SK-N-SH (cell line): ENCODE data around the gene SOX18. TPM values are rescaled to one million over a fixed set of nuclear protein-coding genes. Genes with fewer than 3 reads are reported as not detected.

ENCODE experiments used
- CTCF ChIA-PET: fragments of 300-600, 350-600 bp; formaldehyde crosslinking; extraction: SDS; loops from one replicate; lab custom pipeline; 2021; lab: Yijun Ruan, JAX
- POLR2A ChIA-PET: fragments of 350-600 bp; sonication (Branson Sonifier 250); formaldehyde crosslinking; extraction: SDS; loops from one replicate; lab custom pipeline; 2020; ENCODE audit warnings: antibody characterized with exemption, inconsistent platforms; lab: Yijun Ruan, JAX
- DNase-seq: peaks from one replicate; pipeline ENCODE4 v3.0.0; 2012
- H2AFZ ChIP-seq: fragments of 200-600 bp; sonication (generic); 2 replicates; pipeline ENCODE4 v1.8.1; 2016; ENCODE audit warnings: antibody characterized with exemption, mild to moderate bottlenecking, low read depth
- H3F3A ChIP-seq: fragments of 200-600 bp; sonication (generic); replicated peaks from 2 replicates; pipeline ENCODE3; 2016; ENCODE audit warnings: antibody characterized with exemption, mild to moderate bottlenecking; ENCODE audit not compliant: insufficient read depth
- H3K27ac ChIP-seq, 2 experiments: fragments of 200-500 bp in 1 of 2; fragments of 200-600 bp in 1 of 2; sonication (Bioruptor generic) in 1 of 2; sonication (generic), shearing (Covaris generic) in 1 of 2; 2 replicates each; pipeline versions ENCODE4 v1.5.1 to v1.6.1; 2014 to 2016; ENCODE audit warnings: low read depth in 2 of 2, inconsistent platforms in 1 of 2, low read length in 1 of 2, mild to moderate bottlenecking in 1 of 2, mixed read lengths in 1 of 2
- H3K27me3 ChIP-seq: fragments of 200-600 bp; sonication (generic), shearing (Covaris generic); 2 replicates; pipeline ENCODE4 v1.6.1; 2016; ENCODE audit warnings: mixed run types; ENCODE audit not compliant: insufficient read depth
- H3K36me3 ChIP-seq, 2 experiments: fragments of 200-500 bp in 1 of 2; fragments of 200-600 bp in 1 of 2; sonication (Bioruptor generic) in 1 of 2; sonication (generic) in 1 of 2; replicated peaks in 1 of 2; 2 replicates each; pipeline versions ENCODE3 to v1.5.1; 2014 to 2016; ENCODE audit warnings: low read length in 1 of 2, mild to moderate bottlenecking in 1 of 2; ENCODE audit not compliant: insufficient read depth in 2 of 2, control insufficient read depth in 1 of 2
- H3K4me1 ChIP-seq, 2 experiments: fragments of 200-500 bp in 1 of 2; fragments of 200-600 bp in 1 of 2; sonication (Bioruptor generic) in 1 of 2; sonication (generic), shearing (Covaris generic) in 1 of 2; 2 replicates each; pipeline versions ENCODE4 v1.5.1 to v1.6.1; 2014 to 2016; ENCODE audit warnings: low read depth in 1 of 2, low read length in 1 of 2, mixed run types in 1 of 2; ENCODE audit not compliant: insufficient read depth in 2 of 2, control insufficient read depth in 1 of 2
- H3K4me2 ChIP-seq: fragments of 200-600 bp; sonication (generic), shearing (Covaris generic); 2 replicates; pipeline ENCODE4 v1.6.1; 2017; ENCODE audit warnings: mixed run types
- H3K4me3 ChIP-seq, 2 experiments: fragments of 200-500 bp in 1 of 2; fragments of 200-600 bp in 1 of 2; sonication (Bioruptor generic) in 1 of 2; sonication (generic), shearing (Covaris generic) in 1 of 2; 2 replicates each; pipeline versions ENCODE4 v1.5.1 to v1.8.1; 2014 to 2016; ENCODE audit warnings: low read depth in 2 of 2, inconsistent platforms in 1 of 2, low read length in 1 of 2, mild to moderate bottlenecking in 1 of 2, mixed read lengths in 1 of 2, moderate library complexity in 1 of 2
- H3K79me2 ChIP-seq: fragments of 200-600 bp; sonication (generic); 2 replicates; pipeline ENCODE4 v1.8.1; 2017; ENCODE audit warnings: mild to moderate bottlenecking; ENCODE audit not compliant: insufficient read depth
- H3K9ac ChIP-seq: fragments of 200-600 bp; sonication (generic); 2 replicates; pipeline ENCODE4 v1.6.1; 2017; ENCODE audit warnings: mixed run types
- H3K9me2 ChIP-seq: fragments of 200-600 bp; sonication (generic); 2 replicates; pipeline ENCODE4 v1.6.1; 2017; ENCODE audit warnings: mixed run types
- H3K9me3 ChIP-seq: fragments of 200-600 bp; sonication (generic); 2 replicates; pipeline ENCODE4 v1.6.1; 2017; ENCODE audit warnings: mixed run types, mild to moderate bottlenecking, moderate library complexity
- H4K20me1 ChIP-seq: fragments of 200-600 bp; sonication (generic); 2 replicates; pipeline ENCODE4 v1.6.1; 2017; ENCODE audit warnings: mild to moderate bottlenecking, mixed run types; ENCODE audit not compliant: insufficient read depth
- ELF1 ChIP-seq: IDR thresholded peaks from 2 replicates; pipeline ENCODE4 v1.4.0; 2012
- EP300 ChIP-seq, 2 experiments: IDR thresholded peaks; 2 replicates each; pipeline versions ENCODE4 v1.4.0 to v1.6.1; 2012; ENCODE audit warnings: borderline replicate concordance in 1 of 2, low read depth in 1 of 2, low read length in 1 of 2
- EZH2phosphoT487 ChIP-seq: fragments of 200-600 bp; sonication (generic); IDR thresholded peaks from 2 replicates; pipeline ENCODE4 v1.6.1; 2017; ENCODE audit warnings: low read depth, mixed run types, mild to moderate bottlenecking, antibody characterized with exemption, moderate library complexity, borderline replicate concordance
- FOXJ3 ChIP-seq: sonication (generic); formaldehyde crosslinking; IDR thresholded peaks from 2 replicates; pipeline ENCODE4 v1.5.1; 2020; ENCODE audit warnings: mild to moderate bottlenecking, missing genetic modification reagents
- JUND ChIP-seq: IDR thresholded peaks from 2 replicates; pipeline ENCODE4 v1.4.0; 2012
- NFIC ChIP-seq: IDR thresholded peaks from 2 replicates; pipeline ENCODE4 v1.4.0; 2012; ENCODE audit warnings: borderline replicate concordance
- NRF1 ChIP-seq: IDR thresholded peaks from 2 replicates; pipeline ENCODE4 v1.6.1; 2012; ENCODE audit warnings: low read depth, mild to moderate bottlenecking, low read length
- POLR2AphosphoS5 ChIP-seq: IDR thresholded peaks from 2 replicates; pipeline ENCODE4 v1.6.1; 2012; ENCODE audit warnings: low read depth, low read length
- RAD21 ChIP-seq: IDR thresholded peaks from 2 replicates; pipeline ENCODE4 v1.6.1; 2012; ENCODE audit warnings: mild to moderate bottlenecking, low read length
- SIN3A ChIP-seq: IDR thresholded peaks from 2 replicates; pipeline ENCODE4 v1.6.1; 2012; ENCODE audit warnings: low read depth, mild to moderate bottlenecking, low read length, moderate library complexity, borderline replicate concordance
- TCF12 ChIP-seq: IDR thresholded peaks from 2 replicates; pipeline ENCODE4 v1.4.0; 2012
- TEAD4 ChIP-seq: IDR thresholded peaks from 2 replicates; pipeline ENCODE4 v1.4.0; 2012; ENCODE audit warnings: mild to moderate bottlenecking, borderline replicate concordance; ENCODE audit not compliant: insufficient read depth
- USF1 ChIP-seq: IDR thresholded peaks from 2 replicates; pipeline ENCODE4 v1.4.0; 2012; ENCODE audit warnings: low read depth, borderline replicate concordance
- USF2 ChIP-seq: fragments of 150-350 bp; IDR thresholded peaks from 2 replicates; pipeline ENCODE4 v1.6.1; 2017; ENCODE audit warnings: antibody characterized with exemption, low read length, low read depth, borderline replicate concordance
- YY1 ChIP-seq: IDR thresholded peaks from 2 replicates; pipeline ENCODE4 v1.4.0; 2012; ENCODE audit warnings: low read depth, mild to moderate bottlenecking
- ZBTB33 ChIP-seq: IDR thresholded peaks from 2 replicates; pipeline ENCODE4 v1.4.0; 2012; ENCODE audit warnings: low read depth, borderline replicate concordance
- WGBS: methylation state at CpG from one replicate; pipeline ENCODE4 v1.1.6; 2017; ENCODE audit warnings: low lambda C conversion rate; 5-methylcytosine and 5-hydroxymethylcytosine counted together
- polyA plus RNA-seq, 3 experiments: library from polyadenylated mRNA; depleted of rRNA; stranded (reverse); fragments of >200 nt; gene quantifications; 2 replicates each; pipeline ENCODE4 v1.2.3, GENCODE V29; 2012
- TF ChIP-seq, protein P1 (sequence below): IDR thresholded peaks from 2 replicates; pipeline ENCODE4 v1.6.1; 2012; ENCODE audit warnings: mild to moderate bottlenecking, low read depth, low read length, moderate library complexity
- TF ChIP-seq, protein P2 (sequence below): fragments of 150-350 bp; IDR thresholded peaks from 2 replicates; pipeline ENCODE4 v1.6.1; 2016; ENCODE audit warnings: mild to moderate bottlenecking, low read depth, low read length
- TF ChIP-seq, protein P3 (sequence below): IDR thresholded peaks from 2 replicates; pipeline ENCODE4 v1.4.0; 2012; ENCODE audit warnings: low read depth

SOX18 gene
- polyA plus RNA-seq, 1 of the 3 experiments (the other 2 are of a cell fraction) = not detected

DNA sequence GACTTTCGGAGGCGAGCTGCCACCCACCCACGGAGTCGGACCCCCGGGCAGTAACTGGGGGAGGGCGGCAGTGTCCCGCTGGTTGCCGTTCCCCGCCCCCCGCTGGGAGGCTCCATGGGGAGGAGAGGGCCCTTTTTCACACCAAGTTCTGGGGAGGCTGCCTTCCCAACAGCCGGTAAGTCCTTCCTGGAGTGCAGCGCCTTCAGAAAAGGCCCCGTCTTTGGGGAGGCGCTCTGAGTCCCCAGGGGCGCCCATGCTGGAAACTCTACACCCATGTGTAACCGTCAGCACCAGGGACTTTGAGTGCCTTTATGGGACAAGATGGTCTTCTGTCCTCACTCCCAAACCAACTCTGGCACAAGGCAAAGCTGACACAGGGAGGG is 430 bp upstream of the SOX18 start (continued):
- TF ChIP-seq, protein P1, sequence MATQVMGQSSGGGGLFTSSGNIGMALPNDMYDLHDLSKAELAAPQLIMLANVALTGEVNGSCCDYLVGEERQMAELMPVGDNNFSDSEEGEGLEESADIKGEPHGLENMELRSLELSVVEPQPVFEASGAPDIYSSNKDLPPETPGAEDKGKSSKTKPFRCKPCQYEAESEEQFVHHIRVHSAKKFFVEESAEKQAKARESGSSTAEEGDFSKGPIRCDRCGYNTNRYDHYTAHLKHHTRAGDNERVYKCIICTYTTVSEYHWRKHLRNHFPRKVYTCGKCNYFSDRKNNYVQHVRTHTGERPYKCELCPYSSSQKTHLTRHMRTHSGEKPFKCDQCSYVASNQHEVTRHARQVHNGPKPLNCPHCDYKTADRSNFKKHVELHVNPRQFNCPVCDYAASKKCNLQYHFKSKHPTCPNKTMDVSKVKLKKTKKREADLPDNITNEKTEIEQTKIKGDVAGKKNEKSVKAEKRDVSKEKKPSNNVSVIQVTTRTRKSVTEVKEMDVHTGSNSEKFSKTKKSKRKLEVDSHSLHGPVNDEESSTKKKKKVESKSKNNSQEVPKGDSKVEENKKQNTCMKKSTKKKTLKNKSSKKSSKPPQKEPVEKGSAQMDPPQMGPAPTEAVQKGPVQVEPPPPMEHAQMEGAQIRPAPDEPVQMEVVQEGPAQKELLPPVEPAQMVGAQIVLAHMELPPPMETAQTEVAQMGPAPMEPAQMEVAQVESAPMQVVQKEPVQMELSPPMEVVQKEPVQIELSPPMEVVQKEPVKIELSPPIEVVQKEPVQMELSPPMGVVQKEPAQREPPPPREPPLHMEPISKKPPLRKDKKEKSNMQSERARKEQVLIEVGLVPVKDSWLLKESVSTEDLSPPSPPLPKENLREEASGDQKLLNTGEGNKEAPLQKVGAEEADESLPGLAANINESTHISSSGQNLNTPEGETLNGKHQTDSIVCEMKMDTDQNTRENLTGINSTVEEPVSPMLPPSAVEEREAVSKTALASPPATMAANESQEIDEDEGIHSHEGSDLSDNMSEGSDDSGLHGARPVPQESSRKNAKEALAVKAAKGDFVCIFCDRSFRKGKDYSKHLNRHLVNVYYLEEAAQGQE = no peak
- TF ChIP-seq EP300 (IDR thresholded peaks at IDR 0.05; ENCODE audit: borderline replicate concordance in 1 of 2, low read depth in 1 of 2, low read length in 1 of 2) = no peak
- TF ChIP-seq, protein P2, sequence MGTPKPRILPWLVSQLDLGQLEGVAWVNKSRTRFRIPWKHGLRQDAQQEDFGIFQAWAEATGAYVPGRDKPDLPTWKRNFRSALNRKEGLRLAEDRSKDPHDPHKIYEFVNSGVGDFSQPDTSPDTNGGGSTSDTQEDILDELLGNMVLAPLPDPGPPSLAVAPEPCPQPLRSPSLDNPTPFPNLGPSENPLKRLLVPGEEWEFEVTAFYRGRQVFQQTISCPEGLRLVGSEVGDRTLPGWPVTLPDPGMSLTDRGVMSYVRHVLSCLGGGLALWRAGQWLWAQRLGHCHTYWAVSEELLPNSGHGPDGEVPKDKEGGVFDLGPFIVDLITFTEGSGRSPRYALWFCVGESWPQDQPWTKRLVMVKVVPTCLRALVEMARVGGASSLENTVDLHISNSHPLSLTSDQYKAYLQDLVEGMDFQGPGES = no peak
- no peak for TF ChIP-seq NRF1

GRCh38 chr20:64048402-64049044 is 916 bp downstream of the SOX18 start:
- no peak overlapping the region for H3K4me2 ChIP-seq
- H3K9me2 ChIP-seq = no peaks in the 10 kb centered on the region
- H3K4me3 ChIP-seq = no peak overlapping the region
- H3K27me3 ChIP-seq = peaks cover 32% of the 10 kb centered on the region
- ChIA-PET CTCF (interaction anchor here (0.8 to 7.8 kb wide), 3 partner anchors 9 to 26 kb away, joined by 3 to 85 read pairs (median 3); no protein-coding TSS in a partner anchor), POLR2A (no interaction called here)
- TF ChIP-seq SIN3A = no peak
- no peak for TF ChIP-seq TEAD4
- no peak for TF ChIP-seq NRF1
- TF ChIP-seq FOXJ3 (CRISPR knock-in tag) = no peak
- no peak for TF ChIP-seq RAD21
- TF ChIP-seq JUND = no peak
- TF ChIP-seq EP300 (IDR thresholded peaks at IDR 0.05; ENCODE audit: borderline replicate concordance in 1 of 2, low read depth in 1 of 2, low read length in 1 of 2) = no peak
- no peak for TF ChIP-seq YY1
- TF ChIP-seq NFIC = no peak
- no peak for TF ChIP-seq USF1
- no peak for TF ChIP-seq ELF1
- no peak for TF ChIP-seq USF2
- no peak for TF ChIP-seq POLR2AphosphoS5
- no peak for TF ChIP-seq EZH2phosphoT487
- no peak for TF ChIP-seq TCF12
- TF ChIP-seq, protein P2 = no peak
- TF ChIP-seq, protein P3, sequence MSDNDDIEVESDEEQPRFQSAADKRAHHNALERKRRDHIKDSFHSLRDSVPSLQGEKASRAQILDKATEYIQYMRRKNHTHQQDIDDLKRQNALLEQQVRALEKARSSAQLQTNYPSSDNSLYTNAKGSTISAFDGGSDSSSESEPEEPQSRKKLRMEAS = no peak
- no peak for TF ChIP-seq ZBTB33
- peak; percentile 65 for DNase-seq
- H3K9me3 ChIP-seq = no peaks in the 10 kb centered on the region
- no peak overlapping the region for H3K9ac ChIP-seq
- no peaks in the 10 kb centered on the region; a peak in 1 of 4 replicates for H3K4me1 ChIP-seq
- 42% methylated on average over 32 of the region's 101 CpGs for WGBS
- H4K20me1 ChIP-seq = no peaks in the 10 kb centered on the region
- H2AFZ ChIP-seq = no peak overlapping the region
- H3K27ac ChIP-seq = no peak overlapping the region
- peaks cover 10% of the 10 kb centered on the region for H3F3A ChIP-seq
- H3K79me2 ChIP-seq = no peaks in the 10 kb centered on the region
- no peaks in the 10 kb centered on the region for H3K36me3 ChIP-seq
